ENCODE data around the gene CIRBP. TPM values are rescaled to one million over a fixed set of nuclear protein-coding genes. Genes with fewer than 3 reads are reported as not detected.

CIRBP gene
- total and polyA plus RNA-seq, 2 of the 13 experiments (the other 11 are each of a cell fraction or from before 2014, with no cell fraction given) = 133 to 140 TPM

DNA sequence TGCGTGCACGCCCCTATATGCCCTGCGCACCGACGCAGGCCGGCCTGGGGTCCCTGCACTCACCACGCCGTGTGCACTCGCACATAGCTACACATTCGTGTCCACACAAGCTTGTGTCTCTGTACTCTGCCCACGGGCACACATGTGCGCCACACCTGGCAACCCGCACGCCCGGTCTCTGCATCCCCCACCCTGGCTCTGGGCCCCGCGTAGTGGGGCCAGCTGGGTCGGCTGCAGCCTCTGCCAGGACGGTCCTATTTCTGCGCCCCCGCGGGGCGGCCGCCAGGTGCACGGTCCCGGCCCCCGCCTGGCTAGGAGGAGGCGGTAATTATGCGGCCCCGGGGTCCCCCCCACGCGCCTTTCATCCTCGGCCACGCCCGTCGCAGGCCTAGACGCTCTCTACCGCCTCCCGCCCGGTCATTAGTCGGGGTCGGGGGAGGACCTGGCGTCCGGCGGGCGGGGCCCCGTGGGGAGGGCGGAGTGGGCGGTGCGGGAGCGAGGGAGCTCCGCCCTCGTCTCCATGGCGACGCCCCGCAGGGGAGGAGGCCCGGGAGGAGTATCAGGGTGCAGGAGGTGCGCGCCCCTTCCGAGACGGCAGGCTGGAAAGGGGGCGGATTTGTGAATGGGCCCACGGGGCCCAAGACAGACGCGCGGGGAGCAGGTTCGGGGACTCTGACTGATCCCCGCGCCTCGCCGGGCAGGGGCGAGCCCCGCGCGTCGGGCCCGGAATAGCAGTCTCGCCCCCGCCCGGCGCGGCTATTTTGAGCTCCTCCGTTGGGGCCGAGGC, 2.8 kb upstream of the CIRBP start (continued):
- TF ChIP-seq, protein P1, sequence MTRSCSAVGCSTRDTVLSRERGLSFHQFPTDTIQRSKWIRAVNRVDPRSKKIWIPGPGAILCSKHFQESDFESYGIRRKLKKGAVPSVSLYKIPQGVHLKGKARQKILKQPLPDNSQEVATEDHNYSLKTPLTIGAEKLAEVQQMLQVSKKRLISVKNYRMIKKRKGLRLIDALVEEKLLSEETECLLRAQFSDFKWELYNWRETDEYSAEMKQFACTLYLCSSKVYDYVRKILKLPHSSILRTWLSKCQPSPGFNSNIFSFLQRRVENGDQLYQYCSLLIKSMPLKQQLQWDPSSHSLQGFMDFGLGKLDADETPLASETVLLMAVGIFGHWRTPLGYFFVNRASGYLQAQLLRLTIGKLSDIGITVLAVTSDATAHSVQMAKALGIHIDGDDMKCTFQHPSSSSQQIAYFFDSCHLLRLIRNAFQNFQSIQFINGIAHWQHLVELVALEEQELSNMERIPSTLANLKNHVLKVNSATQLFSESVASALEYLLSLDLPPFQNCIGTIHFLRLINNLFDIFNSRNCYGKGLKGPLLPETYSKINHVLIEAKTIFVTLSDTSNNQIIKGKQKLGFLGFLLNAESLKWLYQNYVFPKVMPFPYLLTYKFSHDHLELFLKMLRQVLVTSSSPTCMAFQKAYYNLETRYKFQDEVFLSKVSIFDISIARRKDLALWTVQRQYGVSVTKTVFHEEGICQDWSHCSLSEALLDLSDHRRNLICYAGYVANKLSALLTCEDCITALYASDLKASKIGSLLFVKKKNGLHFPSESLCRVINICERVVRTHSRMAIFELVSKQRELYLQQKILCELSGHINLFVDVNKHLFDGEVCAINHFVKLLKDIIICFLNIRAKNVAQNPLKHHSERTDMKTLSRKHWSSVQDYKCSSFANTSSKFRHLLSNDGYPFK (CRISPR knock-in tag; IDR thresholded peaks at IDR 0.05; ENCODE audit: borderline replicate concordance) = peak; percentile 28; the same call in 1 of the 2 replicates
- TF ChIP-seq, protein P2, sequence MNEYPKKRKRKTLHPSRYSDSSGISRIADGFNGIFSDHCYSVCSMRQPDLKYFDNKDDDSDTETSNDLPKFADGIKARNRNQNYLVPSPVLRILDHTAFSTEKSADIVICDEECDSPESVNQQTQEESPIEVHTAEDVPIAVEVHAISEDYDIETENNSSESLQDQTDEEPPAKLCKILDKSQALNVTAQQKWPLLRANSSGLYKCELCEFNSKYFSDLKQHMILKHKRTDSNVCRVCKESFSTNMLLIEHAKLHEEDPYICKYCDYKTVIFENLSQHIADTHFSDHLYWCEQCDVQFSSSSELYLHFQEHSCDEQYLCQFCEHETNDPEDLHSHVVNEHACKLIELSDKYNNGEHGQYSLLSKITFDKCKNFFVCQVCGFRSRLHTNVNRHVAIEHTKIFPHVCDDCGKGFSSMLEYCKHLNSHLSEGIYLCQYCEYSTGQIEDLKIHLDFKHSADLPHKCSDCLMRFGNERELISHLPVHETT (CRISPR knock-in tag; conservative IDR thresholded peaks at IDR 0.05) = peak; percentile 30; the same call in 1 of the 2 replicates
- peak; percentile 53; the same call in 1 of the 2 replicates for TF ChIP-seq ZNF772 (CRISPR knock-in tag; IDR thresholded peaks at IDR 0.05)
- peak; percentile 20; the same call in 1 of the 2 replicates for TF ChIP-seq ZKSCAN8 (CRISPR knock-in tag; IDR thresholded peaks at IDR 0.05; ENCODE audit: borderline replicate concordance)
- TF ChIP-seq ZFP62 (CRISPR knock-in tag; IDR thresholded peaks at IDR 0.05) = no peak
- peak; percentile 77 for TF ChIP-seq FOSL2 (CRISPR knock-in tag; IDR thresholded peaks at IDR 0.05)
- TF ChIP-seq USF2 (IDR thresholded peaks at IDR 0.05; ENCODE audit: low read depth, low read length) = no peak
- no peak for TF ChIP-seq USF2 (CRISPR knock-in tag; IDR thresholded peaks at IDR 0.05; ENCODE audit: borderline replicate concordance)
- TF ChIP-seq, protein P3, sequence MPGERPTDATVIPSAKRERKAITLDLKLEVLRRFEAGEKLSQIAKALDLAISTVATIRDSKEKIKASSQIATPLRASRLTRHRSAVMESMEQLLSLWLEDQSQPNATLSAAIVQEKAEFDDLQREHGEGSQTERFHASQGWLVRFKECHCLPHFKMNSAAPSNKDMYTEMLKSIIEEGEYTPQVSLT (CRISPR knock-in tag; IDR thresholded peaks at IDR 0.05; ENCODE audit: borderline replicate concordance, low read depth) = no peak
- TF ChIP-seq FOXK2 (IDR thresholded peaks at IDR 0.05) = no peak
- TF ChIP-seq IRF1 (CRISPR knock-in tag; IDR thresholded peaks at IDR 0.05; ENCODE audit: low read depth) = peak; percentile 77; the same call in 1 of the 2 replicates
- TF ChIP-seq REXO4 (CRISPR knock-in tag; IDR thresholded peaks at IDR 0.05; ENCODE audit: borderline replicate concordance) = no peak
- TF ChIP-seq, protein P4, sequence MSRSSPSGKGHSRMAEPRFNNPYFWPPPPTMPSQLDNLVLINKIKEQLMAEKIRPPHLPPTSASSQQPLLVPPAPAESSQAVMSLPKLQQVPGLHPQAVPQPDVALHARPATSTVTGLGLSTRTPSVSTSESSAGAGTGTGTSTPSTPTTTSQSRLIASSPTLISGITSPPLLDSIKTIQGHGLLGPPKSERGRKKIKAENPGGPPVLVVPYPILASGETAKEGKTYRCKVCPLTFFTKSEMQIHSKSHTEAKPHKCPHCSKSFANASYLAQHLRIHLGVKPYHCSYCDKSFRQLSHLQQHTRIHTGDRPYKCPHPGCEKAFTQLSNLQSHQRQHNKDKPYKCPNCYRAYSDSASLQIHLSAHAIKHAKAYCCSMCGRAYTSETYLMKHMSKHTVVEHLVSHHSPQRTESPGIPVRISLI (CRISPR knock-in tag; IDR thresholded peaks at IDR 0.05; ENCODE audit: borderline replicate concordance) = peak; percentile 36; the same call in 1 of the 2 replicates
- TF ChIP-seq, protein P5, sequence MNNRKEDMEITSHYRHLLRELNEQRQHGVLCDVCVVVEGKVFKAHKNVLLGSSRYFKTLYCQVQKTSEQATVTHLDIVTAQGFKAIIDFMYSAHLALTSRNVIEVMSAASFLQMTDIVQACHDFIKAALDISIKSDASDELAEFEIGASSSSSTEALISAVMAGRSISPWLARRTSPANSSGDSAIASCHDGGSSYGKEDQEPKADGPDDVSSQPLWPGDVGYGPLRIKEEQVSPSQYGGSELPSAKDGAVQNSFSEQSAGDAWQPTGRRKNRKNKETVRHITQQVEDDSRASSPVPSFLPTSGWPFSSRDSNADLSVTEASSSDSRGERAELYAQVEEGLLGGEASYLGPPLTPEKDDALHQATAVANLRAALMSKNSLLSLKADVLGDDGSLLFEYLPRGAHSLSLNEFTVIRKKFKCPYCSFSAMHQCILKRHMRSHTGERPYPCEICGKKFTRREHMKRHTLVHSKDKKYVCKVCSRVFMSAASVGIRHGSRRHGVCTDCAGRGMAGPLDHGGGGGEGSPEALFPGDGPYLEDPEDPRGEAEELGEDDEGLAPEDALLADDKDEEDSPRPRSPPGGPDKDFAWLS (CRISPR knock-in tag; IDR thresholded peaks at IDR 0.05; ENCODE audit: borderline replicate concordance) = peak; percentile 79; the same call in 1 of the 2 replicates
- TF ChIP-seq CAMTA2 (CRISPR knock-in tag; IDR thresholded peaks at IDR 0.05; ENCODE audit: borderline replicate concordance) = 0 out of 2 replicates have a peak, but pooled peaks have one; percentile 50
- TF ChIP-seq KLF16 (CRISPR knock-in tag; IDR thresholded peaks at IDR 0.05) = peak in 1 of 2 experiments; percentile 40; a peak in 1 of 4 replicates

All from HepG2 (cell line).